Astrocyte (in vitro differentiated cells and primary cell): ENCODE measurements around the gene PPP2R5C. TPM values are rescaled to one million over a fixed set of nuclear protein-coding genes. Genes with fewer than 3 reads are reported as not detected.

Experiments used
- DNase-seq: peaks from one replicate; pipeline ENCODE4 v3.0.0-alpha.2; 2010; ENCODE audit warnings: low read depth
- FAIRE-seq: peaks from 2 replicates; lab custom pipeline; 2011; peaks lifted over from hg19 to GRCh38; lab: Jason Lieb, UNC
- H2AFZ ChIP-seq: 2 replicates; pipeline ENCODE4 v1.6.0; 2012; ENCODE audit warnings: low read depth, low read length, inconsistent platforms
- H3K27ac ChIP-seq: 2 replicates; pipeline ENCODE4 v1.5.1; 2011; ENCODE audit warnings: low read depth, low read length, inconsistent platforms
- H3K27me3 ChIP-seq: 2 replicates; pipeline ENCODE4 v1.6.0; 2011; ENCODE audit warnings: low read length, inconsistent platforms; ENCODE audit not compliant: insufficient read depth
- H3K36me3 ChIP-seq: 2 replicates; pipeline ENCODE4 v1.5.1; 2011; ENCODE audit warnings: low read length, inconsistent platforms; ENCODE audit not compliant: insufficient read depth
- H3K4me1 ChIP-seq: 2 replicates; pipeline ENCODE4 v1.5.1; 2011; ENCODE audit warnings: low read length, inconsistent platforms; ENCODE audit not compliant: insufficient read depth
- H3K4me2 ChIP-seq: 2 replicates; pipeline ENCODE4 v1.6.0; 2012; ENCODE audit warnings: low read length, inconsistent platforms
- H3K4me3 ChIP-seq: 2 replicates; pipeline ENCODE4 v1.5.1; 2011; ENCODE audit warnings: low read depth, mild to moderate bottlenecking, low read length, inconsistent platforms; ENCODE audit not compliant: insufficient read depth
- H3K79me2 ChIP-seq: 2 replicates; pipeline ENCODE4 v1.6.0; 2012; ENCODE audit warnings: mild to moderate bottlenecking, low read length, inconsistent platforms; ENCODE audit not compliant: insufficient read depth
- H3K9ac ChIP-seq: 2 replicates; pipeline ENCODE4 v1.6.0; 2012; ENCODE audit warnings: mild to moderate bottlenecking, low read length, inconsistent platforms
- H3K9me3 ChIP-seq: 2 replicates; pipeline ENCODE4 v1.5.1; 2012; ENCODE audit warnings: low read depth, mild to moderate bottlenecking, low read length, inconsistent platforms; ENCODE audit not compliant: insufficient read depth
- H4K20me1 ChIP-seq: 2 replicates; pipeline ENCODE4 v1.6.0; 2012; ENCODE audit warnings: low read length, inconsistent platforms; ENCODE audit not compliant: insufficient read depth
- H3K27ac Mint-ChIP-seq: one replicate; pipeline ENCODE4 v1.8.0; 2021; ENCODE audit warnings: mild to moderate bottlenecking, mixed read lengths; ENCODE audit not compliant: unreplicated experiment
- H3K27me3 Mint-ChIP-seq: one replicate; pipeline ENCODE4 v1.8.0; 2021; ENCODE audit warnings: low read depth, mixed read lengths; ENCODE audit not compliant: unreplicated experiment
- H3K36me3 Mint-ChIP-seq: one replicate; pipeline ENCODE4 v1.8.0; 2021; ENCODE audit warnings: low read depth, mixed read lengths; ENCODE audit not compliant: unreplicated experiment
- H3K4me1 Mint-ChIP-seq: one replicate; pipeline ENCODE4 v1.8.0; 2021; ENCODE audit warnings: low read depth, mixed read lengths; ENCODE audit not compliant: unreplicated experiment
- H3K4me3 Mint-ChIP-seq: one replicate; pipeline ENCODE4 v1.8.0; 2021; ENCODE audit warnings: mild to moderate bottlenecking, moderate library complexity, mixed read lengths; ENCODE audit not compliant: unreplicated experiment
- H3K9me3 Mint-ChIP-seq: one replicate; pipeline ENCODE4 v1.8.0; 2021; ENCODE audit warnings: mild to moderate bottlenecking, mixed read lengths; ENCODE audit not compliant: unreplicated experiment
- EZH2 ChIP-seq: IDR thresholded peaks from 2 replicates; pipeline ENCODE4 v1.6.1; 2012; ENCODE audit warnings: mild to moderate bottlenecking, low read length, inconsistent platforms; ENCODE audit not compliant: insufficient read depth
- total RNA-seq: library from RNA; stranded (reverse); gene quantifications from 2 replicates; pipeline ENCODE4 v1.2.1, GENCODE V29; 2021
- TF ChIP-seq, protein P1 (sequence below): IDR thresholded peaks from 2 replicates; pipeline ENCODE4 v1.5.1; 2011; ENCODE audit warnings: low read depth, mild to moderate bottlenecking, inconsistent platforms, low read length, moderate library complexity; ENCODE audit not compliant: insufficient read depth

The PPP2R5C gene
- total RNA-seq, 1 donor from 2014 or later, result 102 TPM

DNA sequence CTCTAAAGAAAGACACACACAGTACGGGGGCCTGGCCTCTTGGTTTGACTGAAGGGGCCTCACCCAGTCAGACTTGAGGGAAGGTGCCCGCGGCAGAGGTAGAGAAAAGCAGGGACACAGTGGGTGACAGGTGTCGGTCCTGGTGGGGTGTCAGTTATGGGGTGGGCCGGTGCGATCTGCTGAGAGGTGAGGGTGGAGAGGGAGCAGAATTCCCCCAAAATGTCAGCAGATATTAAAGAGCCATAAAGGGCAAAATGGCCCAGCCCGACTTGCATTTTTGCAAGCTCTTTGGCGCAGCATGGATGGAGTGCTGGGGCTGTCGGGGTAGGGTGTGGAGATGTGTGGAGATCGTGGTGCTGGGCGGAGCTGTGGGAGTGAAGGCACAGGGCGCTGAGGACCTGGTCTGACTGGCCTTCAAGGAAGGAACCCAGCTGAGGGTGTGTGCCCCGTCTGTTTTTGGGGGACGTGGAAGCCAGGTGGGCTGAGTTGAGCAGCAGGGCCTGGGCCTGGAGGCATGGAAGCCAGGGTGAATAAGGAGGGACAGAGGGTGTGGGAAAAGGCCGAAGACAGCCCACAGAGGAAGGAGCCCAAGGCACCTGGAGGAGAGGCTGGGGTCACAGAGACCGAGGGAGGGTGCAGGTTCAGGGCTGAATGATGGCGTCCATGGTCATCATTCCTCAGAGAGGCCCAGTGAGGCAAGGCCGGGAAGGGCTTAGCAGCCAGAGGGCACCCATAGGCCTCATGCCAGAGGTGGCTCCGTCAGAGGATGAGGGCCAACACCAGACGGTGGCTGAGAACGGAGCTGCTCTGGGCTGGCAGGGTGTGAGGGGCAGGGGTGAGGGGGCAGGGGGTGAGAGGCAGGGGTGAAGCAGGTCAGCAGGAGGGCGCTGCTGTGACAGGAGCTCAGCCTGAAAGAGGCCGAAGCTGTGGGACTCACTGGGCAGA is 154.6 kb downstream of the PPP2R5C start:
- H3K27ac Mint-ChIP-seq, result no peak overlapping the region
- TF ChIP-seq, protein P1, sequence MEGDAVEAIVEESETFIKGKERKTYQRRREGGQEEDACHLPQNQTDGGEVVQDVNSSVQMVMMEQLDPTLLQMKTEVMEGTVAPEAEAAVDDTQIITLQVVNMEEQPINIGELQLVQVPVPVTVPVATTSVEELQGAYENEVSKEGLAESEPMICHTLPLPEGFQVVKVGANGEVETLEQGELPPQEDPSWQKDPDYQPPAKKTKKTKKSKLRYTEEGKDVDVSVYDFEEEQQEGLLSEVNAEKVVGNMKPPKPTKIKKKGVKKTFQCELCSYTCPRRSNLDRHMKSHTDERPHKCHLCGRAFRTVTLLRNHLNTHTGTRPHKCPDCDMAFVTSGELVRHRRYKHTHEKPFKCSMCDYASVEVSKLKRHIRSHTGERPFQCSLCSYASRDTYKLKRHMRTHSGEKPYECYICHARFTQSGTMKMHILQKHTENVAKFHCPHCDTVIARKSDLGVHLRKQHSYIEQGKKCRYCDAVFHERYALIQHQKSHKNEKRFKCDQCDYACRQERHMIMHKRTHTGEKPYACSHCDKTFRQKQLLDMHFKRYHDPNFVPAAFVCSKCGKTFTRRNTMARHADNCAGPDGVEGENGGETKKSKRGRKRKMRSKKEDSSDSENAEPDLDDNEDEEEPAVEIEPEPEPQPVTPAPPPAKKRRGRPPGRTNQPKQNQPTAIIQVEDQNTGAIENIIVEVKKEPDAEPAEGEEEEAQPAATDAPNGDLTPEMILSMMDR, result no peak
- TF ChIP-seq EZH2, result no peak
- Histone ChIP-seq H3K4me2 (no peak overlapping the region), H3K27me3 (no peaks in the 10 kb centered on the region), H3K36me3 (peaks cover 12% of the 10 kb centered on the region), H4K20me1 (peaks cover 3% of the 10 kb centered on the region), H2AFZ (no peak overlapping the region), H3K4me1 (peaks cover 3% of the 10 kb centered on the region), H3K79me2 (no peaks in the 10 kb centered on the region), H3K9me3 (no peaks in the 10 kb centered on the region), H3K4me3 (no peak overlapping the region), H3K9ac (no peak overlapping the region), H3K27ac (no peak overlapping the region)
- DNase-seq, result no peak
- H3K9me3 Mint-ChIP-seq, result no peaks in the 10 kb centered on the region
- H3K27me3 Mint-ChIP-seq, result no peaks in the 10 kb centered on the region
- peaks cover 11% of the 10 kb centered on the region for H3K36me3 Mint-ChIP-seq
- no peak for FAIRE-seq
- peaks cover 2% of the 10 kb centered on the region for H3K4me1 Mint-ChIP-seq
- peak overlapping the region; percentile 35 for H3K4me3 Mint-ChIP-seq

DNA sequence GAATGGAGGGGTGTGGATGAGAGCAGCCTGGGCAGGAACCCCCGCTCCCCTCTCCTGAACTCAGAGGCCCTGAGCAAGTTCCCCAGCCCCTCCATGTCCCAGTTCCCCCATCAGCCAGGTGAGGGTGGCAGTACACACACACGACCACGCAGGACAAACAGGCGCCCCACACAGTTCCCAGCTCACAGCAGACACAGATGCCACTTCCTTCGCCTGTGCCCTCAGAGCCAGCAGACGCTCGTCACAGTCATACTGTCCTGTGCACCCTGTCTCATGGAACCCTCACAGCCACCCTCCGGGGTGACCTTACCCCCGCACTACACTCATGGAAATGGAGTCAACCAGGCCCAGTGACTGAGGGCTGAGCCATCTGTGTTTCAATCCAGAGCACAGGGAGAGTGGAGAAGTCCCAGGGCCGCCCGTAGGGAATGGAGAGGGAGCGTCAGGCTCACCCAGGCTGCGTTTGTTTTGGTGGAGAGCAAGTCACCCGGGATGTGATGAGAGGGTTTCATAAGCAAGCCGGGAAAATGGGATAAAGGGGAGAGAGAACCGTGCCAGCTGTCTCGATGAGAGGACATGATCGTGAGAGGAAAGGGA is 155.4 kb downstream of the PPP2R5C start:
- Histone ChIP-seq H3K27ac (no peak overlapping the region), H2AFZ (no peak overlapping the region), H3K9me3 (no peaks in the 10 kb centered on the region), H3K79me2 (no peaks in the 10 kb centered on the region), H3K4me2 (no peak overlapping the region), H4K20me1 (peaks cover 3% of the 10 kb centered on the region), H3K36me3 (peaks cover 12% of the 10 kb centered on the region), H3K27me3 (no peaks in the 10 kb centered on the region), H3K9ac (no peak overlapping the region), H3K4me1 (peaks cover 3% of the 10 kb centered on the region), H3K4me3 (no peak overlapping the region)
- FAIRE-seq (no peak), DNase-seq (no peak)
- H3K27ac Mint-ChIP-seq, result no peak overlapping the region
- H3K4me1 Mint-ChIP-seq, result peaks cover 2% of the 10 kb centered on the region
- H3K4me3 Mint-ChIP-seq, result no peak overlapping the region
- no peak for TF ChIP-seq EZH2
- TF ChIP-seq, protein P1, result no peak
- H3K36me3 Mint-ChIP-seq, result peaks cover 11% of the 10 kb centered on the region
- no peaks in the 10 kb centered on the region for H3K9me3 Mint-ChIP-seq
- no peaks in the 10 kb centered on the region for H3K27me3 Mint-ChIP-seq
